ENCODE data around the gene DUSP7.

DUSP7 gene

GRCh38 chr3:52090131-52090932 lies 34.0 kb upstream of the DUSP7 start:
- TF ChIP-seq CTCF (IDR thresholded peaks at IDR 0.05; ENCODE audit: insufficient read depth, missing control alignments), result no peak
- DNase-seq (ENCODE audit: insufficient read length, low spot score) (no peak), FAIRE-seq (no peak)

GRCh38 chr3:52089691-52090090 lies 33.3 kb upstream of the DUSP7 start:
- DNase-seq (ENCODE audit: insufficient read length, low spot score), result no peak
- FAIRE-seq, result no peak
- no peak for TF ChIP-seq CTCF (IDR thresholded peaks at IDR 0.05; ENCODE audit: insufficient read depth, missing control alignments)

GRCh38 chr3:52088445-52089367 lies 32.3 kb upstream of the DUSP7 start:
- DNase-seq (ENCODE audit: insufficient read length, low spot score) (no peak), FAIRE-seq (no peak)
- TF ChIP-seq CTCF (IDR thresholded peaks at IDR 0.05; ENCODE audit: insufficient read depth, missing control alignments), result no peak

- no peak for FAIRE-seq
- no peak for DNase-seq (ENCODE audit: insufficient read length, low spot score)
- no peak for TF ChIP-seq CTCF (IDR thresholded peaks at IDR 0.05; ENCODE audit: insufficient read depth, missing control alignments)
Measured at GRCh38 chr3:52087731-52088130, 31.4 kb upstream of the DUSP7 start.

GRCh38 chr3:52086976-52087663 lies 30.7 kb upstream of the DUSP7 start:
- no peak for TF ChIP-seq CTCF (IDR thresholded peaks at IDR 0.05; ENCODE audit: insufficient read depth, missing control alignments)
- FAIRE-seq (no peak), DNase-seq (ENCODE audit: insufficient read length, low spot score) (no peak)

GRCh38 chr3:52086461-52086860 lies 30.1 kb upstream of the DUSP7 start:
- FAIRE-seq (no peak), DNase-seq (ENCODE audit: insufficient read length, low spot score) (no peak)
- no peak for TF ChIP-seq CTCF (IDR thresholded peaks at IDR 0.05; ENCODE audit: insufficient read depth, missing control alignments)

Data from D721Med (cell line).